ENCODE results near the gene MTA1. TPM values are rescaled to one million over a fixed set of nuclear protein-coding genes. Genes with fewer than 3 reads are reported as not detected.

The MTA1 gene
- total RNA-seq, 1 donor from 2014 or later = 129 TPM

Other genes starting within 250 kb of the MTA1 start
- gene NUDT14, start 238.5 kb upstream of the MTA1 start, total RNA-seq = 34.0 and 35.8 TPM in 2 replicates
- 39.7 and 39.9 TPM in 2 replicates for gene BTBD6, start 171.3 kb upstream of the MTA1 start, total RNA-seq
- gene BRF1, start 118.8 kb upstream of the MTA1 start, total RNA-seq = 49.4 and 50.6 TPM in 2 replicates
- gene PACS2, start 105.1 kb upstream of the MTA1 start, total RNA-seq = 33.3 and 35.8 TPM in 2 replicates
- 4.3 and 4.5 TPM in 2 replicates for gene TEX22, start 21.3 kb upstream of the MTA1 start, total RNA-seq
- gene CRIP2, start 55.0 kb downstream of the MTA1 start, total RNA-seq = 0.71 and 0.78 TPM in 2 replicates
- 220 and 231 TPM in 2 replicates for gene CRIP1, start 67.1 kb downstream of the MTA1 start, total RNA-seq
- gene TEDC1, start 71.4 kb downstream of the MTA1 start, total RNA-seq = 31.9 and 35.9 TPM in 2 replicates
- 4.2 TPM in 2 replicates for gene TMEM121, start 106.8 kb downstream of the MTA1 start, total RNA-seq